Astrocyte (in vitro differentiated cells and primary cell): ENCODE results near the gene KRTAP5-3. TPM values are rescaled to one million over a fixed set of nuclear protein-coding genes. Genes with fewer than 3 reads are reported as not detected.

ENCODE experiments used
- DNase-seq: peaks from one replicate; pipeline ENCODE4 v3.0.0-alpha.2; 2010; ENCODE audit warnings: low read depth
- FAIRE-seq: peaks from 2 replicates; lab custom pipeline; 2011; peaks lifted over from hg19 to GRCh38; lab: Jason Lieb, UNC
- H2AFZ ChIP-seq: 2 replicates; pipeline ENCODE4 v1.6.0; 2012; ENCODE audit warnings: low read depth, low read length, inconsistent platforms
- H3K27ac ChIP-seq: 2 replicates; pipeline ENCODE4 v1.5.1; 2011; ENCODE audit warnings: low read depth, low read length, inconsistent platforms
- H3K27me3 ChIP-seq: 2 replicates; pipeline ENCODE4 v1.6.0; 2011; ENCODE audit warnings: low read length, inconsistent platforms; ENCODE audit not compliant: insufficient read depth
- H3K36me3 ChIP-seq: 2 replicates; pipeline ENCODE4 v1.5.1; 2011; ENCODE audit warnings: low read length, inconsistent platforms; ENCODE audit not compliant: insufficient read depth
- H3K4me1 ChIP-seq: 2 replicates; pipeline ENCODE4 v1.5.1; 2011; ENCODE audit warnings: low read length, inconsistent platforms; ENCODE audit not compliant: insufficient read depth
- H3K4me2 ChIP-seq: 2 replicates; pipeline ENCODE4 v1.6.0; 2012; ENCODE audit warnings: low read length, inconsistent platforms
- H3K4me3 ChIP-seq: 2 replicates; pipeline ENCODE4 v1.5.1; 2011; ENCODE audit warnings: low read depth, mild to moderate bottlenecking, low read length, inconsistent platforms; ENCODE audit not compliant: insufficient read depth
- H3K79me2 ChIP-seq: 2 replicates; pipeline ENCODE4 v1.6.0; 2012; ENCODE audit warnings: mild to moderate bottlenecking, low read length, inconsistent platforms; ENCODE audit not compliant: insufficient read depth
- H3K9ac ChIP-seq: 2 replicates; pipeline ENCODE4 v1.6.0; 2012; ENCODE audit warnings: mild to moderate bottlenecking, low read length, inconsistent platforms
- H3K9me3 ChIP-seq: 2 replicates; pipeline ENCODE4 v1.5.1; 2012; ENCODE audit warnings: low read depth, mild to moderate bottlenecking, low read length, inconsistent platforms; ENCODE audit not compliant: insufficient read depth
- H4K20me1 ChIP-seq: 2 replicates; pipeline ENCODE4 v1.6.0; 2012; ENCODE audit warnings: low read length, inconsistent platforms; ENCODE audit not compliant: insufficient read depth
- H3K27ac Mint-ChIP-seq: one replicate; pipeline ENCODE4 v1.8.0; 2021; ENCODE audit warnings: mild to moderate bottlenecking, mixed read lengths; ENCODE audit not compliant: unreplicated experiment
- H3K27me3 Mint-ChIP-seq: one replicate; pipeline ENCODE4 v1.8.0; 2021; ENCODE audit warnings: low read depth, mixed read lengths; ENCODE audit not compliant: unreplicated experiment
- H3K36me3 Mint-ChIP-seq: one replicate; pipeline ENCODE4 v1.8.0; 2021; ENCODE audit warnings: low read depth, mixed read lengths; ENCODE audit not compliant: unreplicated experiment
- H3K4me1 Mint-ChIP-seq: one replicate; pipeline ENCODE4 v1.8.0; 2021; ENCODE audit warnings: low read depth, mixed read lengths; ENCODE audit not compliant: unreplicated experiment
- H3K4me3 Mint-ChIP-seq: one replicate; pipeline ENCODE4 v1.8.0; 2021; ENCODE audit warnings: mild to moderate bottlenecking, moderate library complexity, mixed read lengths; ENCODE audit not compliant: unreplicated experiment
- H3K9me3 Mint-ChIP-seq: one replicate; pipeline ENCODE4 v1.8.0; 2021; ENCODE audit warnings: mild to moderate bottlenecking, mixed read lengths; ENCODE audit not compliant: unreplicated experiment
- EZH2 ChIP-seq: IDR thresholded peaks from 2 replicates; pipeline ENCODE4 v1.6.1; 2012; ENCODE audit warnings: mild to moderate bottlenecking, low read length, inconsistent platforms; ENCODE audit not compliant: insufficient read depth
- total RNA-seq: library from RNA; stranded (reverse); gene quantifications from 2 replicates; pipeline ENCODE4 v1.2.1, GENCODE V29; 2021
- TF ChIP-seq, protein P1 (sequence below): IDR thresholded peaks from 2 replicates; pipeline ENCODE4 v1.5.1; 2011; ENCODE audit warnings: low read depth, mild to moderate bottlenecking, inconsistent platforms, low read length, moderate library complexity; ENCODE audit not compliant: insufficient read depth

KRTAP5-3 gene
- total RNA-seq, 1 donor from 2014 or later = not detected

DNA sequence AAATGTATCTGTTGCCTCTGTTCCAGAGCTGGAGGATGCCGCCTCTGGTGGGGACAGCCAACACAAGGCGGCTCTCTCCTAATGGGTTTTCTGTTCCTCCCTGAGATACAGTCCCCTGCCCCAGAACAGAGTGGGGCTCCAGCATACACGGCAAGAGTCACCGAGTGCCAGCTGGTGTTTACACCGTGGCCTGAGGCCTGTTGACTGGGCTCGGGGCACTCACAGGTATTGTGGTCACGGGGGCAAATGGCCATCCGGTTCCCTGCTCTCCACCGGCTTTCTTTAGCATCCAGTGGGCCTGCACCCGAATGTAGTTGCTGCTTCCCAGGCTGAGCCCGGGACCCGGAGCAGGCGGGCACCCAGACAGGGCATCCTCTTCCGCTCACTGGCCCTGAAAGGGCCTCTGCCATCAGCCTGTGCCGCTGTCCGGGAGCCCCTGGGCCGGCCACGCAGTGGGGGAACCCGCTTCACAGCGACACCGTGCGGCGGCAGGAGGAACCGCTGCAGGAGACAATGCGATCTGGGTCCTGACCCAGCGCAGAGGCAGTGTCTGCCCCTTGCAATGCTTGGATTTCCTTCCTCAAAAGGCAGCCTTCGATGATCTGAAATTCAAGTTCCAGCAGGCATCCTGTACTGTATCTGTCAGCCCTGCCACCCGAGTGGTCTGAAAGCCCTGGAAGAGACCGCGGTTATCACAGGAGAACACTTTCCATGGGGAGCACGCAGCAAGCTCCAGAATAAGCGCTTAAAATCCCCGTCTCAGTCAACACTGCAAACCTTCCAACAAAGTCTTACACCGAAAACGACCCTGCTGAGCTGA lies 20.5 kb upstream of the KRTAP5-3 start:
- Histone ChIP-seq H3K79me2 (no peaks in the 10 kb centered on the region), H3K9ac (no peak overlapping the region), H3K4me1 (no peaks in the 10 kb centered on the region), H3K9me3 (no peaks in the 10 kb centered on the region), H3K36me3 (no peaks in the 10 kb centered on the region), H3K27ac (no peak overlapping the region), H3K4me2 (no peak overlapping the region), H2AFZ (no peak overlapping the region), H3K4me3 (no peak overlapping the region), H3K27me3 (peaks cover 50% of the 10 kb centered on the region), H4K20me1 (no peaks in the 10 kb centered on the region)
- Mint-ChIP-seq H3K4me3 (no peak overlapping the region), H3K27me3 (peaks cover 75% of the 10 kb centered on the region), H3K27ac (no peak overlapping the region), H3K4me1 (peaks cover 9% of the 10 kb centered on the region), H3K9me3 (no peaks in the 10 kb centered on the region), H3K36me3 (no peaks in the 10 kb centered on the region)
- TF ChIP-seq EZH2 = no peak
- TF ChIP-seq, protein P1, sequence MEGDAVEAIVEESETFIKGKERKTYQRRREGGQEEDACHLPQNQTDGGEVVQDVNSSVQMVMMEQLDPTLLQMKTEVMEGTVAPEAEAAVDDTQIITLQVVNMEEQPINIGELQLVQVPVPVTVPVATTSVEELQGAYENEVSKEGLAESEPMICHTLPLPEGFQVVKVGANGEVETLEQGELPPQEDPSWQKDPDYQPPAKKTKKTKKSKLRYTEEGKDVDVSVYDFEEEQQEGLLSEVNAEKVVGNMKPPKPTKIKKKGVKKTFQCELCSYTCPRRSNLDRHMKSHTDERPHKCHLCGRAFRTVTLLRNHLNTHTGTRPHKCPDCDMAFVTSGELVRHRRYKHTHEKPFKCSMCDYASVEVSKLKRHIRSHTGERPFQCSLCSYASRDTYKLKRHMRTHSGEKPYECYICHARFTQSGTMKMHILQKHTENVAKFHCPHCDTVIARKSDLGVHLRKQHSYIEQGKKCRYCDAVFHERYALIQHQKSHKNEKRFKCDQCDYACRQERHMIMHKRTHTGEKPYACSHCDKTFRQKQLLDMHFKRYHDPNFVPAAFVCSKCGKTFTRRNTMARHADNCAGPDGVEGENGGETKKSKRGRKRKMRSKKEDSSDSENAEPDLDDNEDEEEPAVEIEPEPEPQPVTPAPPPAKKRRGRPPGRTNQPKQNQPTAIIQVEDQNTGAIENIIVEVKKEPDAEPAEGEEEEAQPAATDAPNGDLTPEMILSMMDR = peak; percentile 75
- FAIRE-seq (no peak), DNase-seq (peak; percentile 3)

- Mint-ChIP-seq H3K4me1 (no peaks in the 10 kb centered on the region), H3K27ac (no peak overlapping the region)
These were observed 17.3 kb upstream of the KRTAP5-3 start for GRCh38 chr11:1625541-1625940.

More at GRCh38 chr11:1625541-1625940, 17.3 kb upstream of the KRTAP5-3 start:
- Histone ChIP-seq H3K36me3 (no peaks in the 10 kb centered on the region), H3K4me3 (no peak overlapping the region), H3K79me2 (no peaks in the 10 kb centered on the region), H3K27me3 (peaks cover 35% of the 10 kb centered on the region), H3K4me2 (no peak overlapping the region), H3K4me1 (no peaks in the 10 kb centered on the region), H3K27ac (no peak overlapping the region), H4K20me1 (no peaks in the 10 kb centered on the region), H2AFZ (no peak overlapping the region), H3K9me3 (no peaks in the 10 kb centered on the region), H3K9ac (no peak overlapping the region)
- DNase-seq (no peak), FAIRE-seq (no peak)
- TF ChIP-seq, protein P1 = no peak
- no peak for TF ChIP-seq EZH2
- H3K36me3 Mint-ChIP-seq = no peaks in the 10 kb centered on the region
- peaks cover 65% of the 10 kb centered on the region for H3K27me3 Mint-ChIP-seq
- H3K4me3 Mint-ChIP-seq = no peak overlapping the region
- H3K9me3 Mint-ChIP-seq = no peaks in the 10 kb centered on the region
